Left forelimb (tissue), 1 donor: ENCODE data around the gene CACNA2D3.

Experiments
- DNase-seq: peaks from one replicate; pipeline ENCODE4 v3.0.0-alpha.2; 2018; ENCODE audit warnings: low spot score

CACNA2D3 gene

DNA sequence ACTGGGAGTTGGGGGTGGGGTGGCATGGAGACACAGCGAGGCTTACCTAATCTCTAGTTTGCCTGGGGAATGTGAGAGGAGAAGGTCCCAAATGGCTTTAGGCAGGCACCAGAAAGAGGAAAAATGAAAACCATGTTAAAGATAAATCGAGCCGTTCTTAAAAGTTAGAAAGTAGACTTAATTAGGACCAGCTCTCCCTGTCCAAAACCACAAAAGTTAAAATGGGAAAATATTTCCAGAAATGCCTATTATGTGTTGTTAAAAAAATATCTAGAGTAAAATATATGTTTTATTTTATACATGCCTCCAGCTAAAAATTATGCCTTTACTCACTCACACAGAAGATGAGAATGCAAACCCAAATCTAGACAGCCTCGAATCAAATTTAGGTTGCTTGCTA lies 755.4 kb downstream of the CACNA2D3 start:
- DNase-seq, result no peak

DNA sequence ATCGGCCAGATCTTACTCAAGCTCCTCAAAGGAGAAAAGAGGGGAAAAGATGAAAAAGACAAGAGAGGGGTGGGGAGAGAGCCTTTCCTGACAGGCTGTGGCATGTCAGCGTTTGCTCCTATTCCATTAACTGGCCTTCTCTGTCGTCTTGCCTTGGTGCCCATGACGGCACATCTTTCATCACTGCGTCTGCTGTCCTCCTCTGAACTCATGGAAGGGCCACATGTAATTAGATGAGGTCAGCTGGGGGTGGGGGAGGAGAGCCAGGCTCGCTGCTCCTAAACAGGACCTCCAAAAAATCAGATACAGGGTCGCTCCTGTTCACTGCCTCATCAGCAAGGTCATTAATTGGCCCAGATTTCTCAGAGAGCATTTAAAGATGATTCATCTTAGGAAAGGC lies 755.8 kb downstream of the CACNA2D3 start:
- peak; percentile 55 for DNase-seq

DNA sequence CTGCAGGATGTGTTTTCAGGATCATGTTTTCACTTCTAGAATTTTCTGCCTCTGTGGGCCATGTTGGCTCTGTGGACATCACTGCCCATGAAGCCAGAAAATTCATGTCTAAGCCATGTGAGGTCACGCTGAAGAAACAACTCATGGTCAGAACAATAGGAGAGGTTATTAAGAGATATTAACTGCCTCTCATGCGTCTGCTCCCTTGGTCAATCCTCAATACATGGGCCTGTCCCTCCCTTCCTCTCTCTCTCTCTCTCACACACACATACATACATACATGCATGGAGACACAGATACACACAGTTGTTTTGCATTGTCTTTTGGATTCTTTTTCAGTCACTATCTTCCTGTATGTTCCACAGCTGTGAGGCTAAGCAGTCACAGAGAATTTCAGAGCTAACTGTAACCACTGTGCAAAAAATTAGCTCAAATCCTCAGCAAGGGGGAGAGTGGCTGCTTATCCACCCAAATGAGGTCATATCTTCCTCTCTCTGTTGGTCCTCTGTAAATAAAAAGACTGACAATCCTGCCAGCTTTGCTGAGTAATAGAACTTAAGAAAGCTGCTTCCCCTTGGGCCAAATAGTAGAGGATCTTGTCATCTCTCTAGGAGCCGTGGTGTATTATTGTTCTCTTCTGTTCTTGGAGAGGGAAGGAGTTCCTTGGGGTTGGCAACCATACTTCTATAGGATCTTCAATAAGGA lies 759.9 kb downstream of the CACNA2D3 start:
- DNase-seq, result no peak

DNA sequence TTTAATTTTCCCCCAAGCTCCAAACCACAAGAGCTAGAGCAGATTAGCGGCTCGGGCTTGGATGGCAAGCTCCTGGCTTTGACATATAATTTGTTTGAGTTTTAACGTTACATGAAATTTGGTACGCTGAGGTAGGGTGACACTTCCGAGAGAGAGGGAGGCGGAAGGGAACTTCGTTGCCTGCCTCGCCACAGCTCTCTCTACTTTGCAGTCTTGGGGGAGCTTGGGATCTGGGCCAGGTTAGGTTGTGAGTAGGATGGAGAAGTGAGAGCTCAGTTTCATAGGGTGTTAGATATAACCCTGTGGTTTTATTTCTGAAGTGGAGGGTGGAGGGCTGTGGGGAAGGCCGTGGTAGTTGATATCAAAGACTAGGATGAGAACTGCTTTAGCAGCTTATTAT lies 765.8 kb downstream of the CACNA2D3 start:
- no peak for DNase-seq

DNA sequence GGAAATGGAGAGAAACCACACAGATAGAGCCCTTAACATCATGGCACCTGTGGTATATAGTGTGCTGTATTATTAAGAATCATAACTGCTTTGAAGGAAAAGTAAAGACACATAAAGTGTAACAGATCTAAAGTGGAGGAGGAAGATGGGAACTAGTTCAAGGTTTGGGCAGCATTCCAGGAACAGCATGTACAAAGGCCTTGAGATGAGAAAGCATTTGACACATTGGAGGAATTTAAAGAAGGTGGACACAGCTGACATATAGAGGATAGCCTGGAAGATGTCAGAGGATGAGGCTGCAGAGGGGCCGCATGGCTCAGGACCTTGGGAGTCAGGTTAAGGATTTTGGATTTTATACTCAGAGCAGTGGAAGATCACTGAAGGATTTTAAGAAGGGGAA lies 766.5 kb downstream of the CACNA2D3 start:
- no peak for DNase-seq

DNA sequence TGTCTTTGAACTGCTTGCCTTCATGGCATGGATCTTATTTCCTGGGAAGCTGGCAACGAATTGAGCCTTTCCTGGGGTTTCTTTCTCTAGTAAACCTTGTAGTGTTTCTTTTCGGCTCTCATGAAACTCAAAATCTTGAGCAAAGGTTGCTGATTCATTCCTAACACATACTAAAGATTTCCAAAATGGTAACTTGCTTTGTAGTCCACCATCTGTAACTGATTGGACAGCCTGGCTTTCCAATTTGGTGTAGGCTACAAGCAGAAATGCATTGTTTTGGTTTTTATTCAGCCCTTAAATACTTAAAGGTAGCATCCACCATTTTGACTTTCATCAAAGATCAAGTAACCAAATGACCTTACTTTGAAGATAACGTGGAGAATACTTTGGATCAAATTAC lies 767.4 kb downstream of the CACNA2D3 start:
- no peak for DNase-seq

DNA sequence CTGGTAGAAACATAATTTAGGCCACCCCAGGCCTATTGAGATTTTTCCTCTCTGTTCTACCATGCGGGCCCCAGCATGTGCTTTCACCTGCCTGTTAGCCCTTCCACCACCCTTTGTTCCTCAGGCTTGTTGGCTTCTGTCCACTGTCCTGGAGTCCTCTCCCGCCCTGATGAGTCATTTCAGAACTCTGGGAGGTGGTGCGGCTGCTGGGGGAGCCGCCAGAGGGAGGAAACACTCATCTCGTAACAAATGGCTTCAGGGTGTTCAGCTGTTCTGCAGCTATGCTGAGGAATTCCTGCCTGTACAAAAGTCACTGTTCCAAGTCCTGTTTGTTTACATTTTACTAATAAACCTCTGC lies 769.2 kb downstream of the CACNA2D3 start:
- peak; percentile 80 for DNase-seq

DNA sequence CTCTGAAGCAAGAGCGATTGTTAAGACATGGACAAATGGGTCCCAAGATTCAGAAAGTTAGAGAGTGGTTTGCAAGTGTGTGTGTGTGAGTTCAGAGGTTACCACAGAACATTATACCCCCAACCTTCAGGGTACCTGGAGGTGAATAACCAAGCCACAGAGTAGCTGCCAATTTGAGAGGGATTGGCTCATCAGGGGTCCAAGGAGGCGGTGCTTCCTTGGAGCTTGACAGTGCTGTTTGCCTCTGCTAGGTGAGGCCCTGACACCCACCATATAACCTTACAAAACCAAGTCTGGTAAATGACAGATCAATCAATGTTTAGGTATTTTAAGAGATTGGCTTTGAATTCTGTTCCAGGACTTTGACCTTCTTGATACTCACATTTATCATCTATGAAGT lies 769.8 kb downstream of the CACNA2D3 start:
- no peak for DNase-seq

DNA sequence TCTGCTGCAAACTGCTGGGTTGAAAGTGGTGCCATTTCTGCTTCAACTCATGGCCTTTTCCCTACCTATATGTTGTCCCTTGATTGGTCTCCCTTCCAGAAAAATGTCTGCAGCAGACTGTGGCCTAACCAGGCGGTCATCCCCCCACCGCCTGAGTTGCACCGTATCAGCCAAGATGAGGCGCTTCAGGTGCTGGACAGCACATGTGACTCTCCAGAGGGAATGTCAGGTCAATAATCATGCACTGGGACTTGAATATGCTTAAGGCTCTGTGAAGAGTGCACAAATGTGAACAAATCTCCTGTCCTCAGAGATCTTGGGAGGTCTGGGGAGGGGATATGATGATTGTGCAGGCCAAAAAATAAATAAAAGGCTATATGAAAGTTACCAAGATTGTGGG lies 773.3 kb downstream of the CACNA2D3 start:
- no peak for DNase-seq

DNA sequence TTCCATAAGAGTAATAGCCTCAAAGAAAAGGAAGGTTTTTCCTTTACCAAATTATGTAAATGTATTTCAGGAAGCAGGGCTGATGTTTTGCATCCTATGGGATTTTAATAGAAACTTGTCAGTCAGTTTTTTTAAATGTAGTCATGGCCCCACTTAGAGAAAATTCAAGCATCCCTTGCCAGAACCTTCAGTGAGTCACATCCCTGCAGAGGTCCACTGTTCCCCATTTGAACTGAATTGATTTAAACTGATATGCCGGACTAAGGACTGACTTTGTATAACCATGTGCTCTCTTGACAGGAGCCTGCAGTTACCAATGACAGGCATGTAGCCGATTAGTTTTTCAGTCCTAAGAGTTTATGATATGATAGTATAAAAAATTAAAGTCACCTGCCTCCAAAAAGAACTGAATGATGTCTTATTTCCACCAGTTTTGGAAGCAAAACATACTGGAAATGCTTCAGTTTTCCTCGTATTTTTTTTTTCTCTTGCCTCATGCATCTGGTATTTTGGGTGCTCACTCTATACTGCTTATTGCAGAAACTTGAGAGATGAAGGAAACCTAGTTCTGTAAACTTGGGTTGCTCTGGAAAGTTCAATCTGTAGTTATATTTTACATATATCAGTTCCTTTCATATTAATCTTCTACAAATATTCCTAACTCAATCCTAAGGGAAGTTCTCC lies 774.8 kb downstream of the CACNA2D3 start:
- DNase-seq, result no peak

DNA sequence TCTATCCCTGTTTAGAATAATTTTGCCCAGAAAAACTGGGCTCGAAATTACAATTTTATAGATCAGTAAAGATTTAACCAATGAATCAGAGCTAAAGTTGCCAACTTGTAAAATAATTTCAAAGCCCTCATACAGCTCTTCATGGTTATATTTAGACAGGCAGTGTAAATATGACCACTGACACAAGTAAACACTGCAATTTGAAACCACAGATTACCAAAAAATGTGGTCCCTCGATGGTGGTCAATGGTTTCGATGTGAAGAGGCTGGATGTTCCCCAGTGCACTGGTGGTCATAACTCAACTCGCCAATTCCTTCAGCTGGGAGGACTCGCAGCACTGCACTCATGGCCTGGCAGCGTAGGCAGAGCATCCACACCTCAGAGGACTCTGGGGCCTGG lies 776.9 kb downstream of the CACNA2D3 start:
- DNase-seq, result no peak

DNA sequence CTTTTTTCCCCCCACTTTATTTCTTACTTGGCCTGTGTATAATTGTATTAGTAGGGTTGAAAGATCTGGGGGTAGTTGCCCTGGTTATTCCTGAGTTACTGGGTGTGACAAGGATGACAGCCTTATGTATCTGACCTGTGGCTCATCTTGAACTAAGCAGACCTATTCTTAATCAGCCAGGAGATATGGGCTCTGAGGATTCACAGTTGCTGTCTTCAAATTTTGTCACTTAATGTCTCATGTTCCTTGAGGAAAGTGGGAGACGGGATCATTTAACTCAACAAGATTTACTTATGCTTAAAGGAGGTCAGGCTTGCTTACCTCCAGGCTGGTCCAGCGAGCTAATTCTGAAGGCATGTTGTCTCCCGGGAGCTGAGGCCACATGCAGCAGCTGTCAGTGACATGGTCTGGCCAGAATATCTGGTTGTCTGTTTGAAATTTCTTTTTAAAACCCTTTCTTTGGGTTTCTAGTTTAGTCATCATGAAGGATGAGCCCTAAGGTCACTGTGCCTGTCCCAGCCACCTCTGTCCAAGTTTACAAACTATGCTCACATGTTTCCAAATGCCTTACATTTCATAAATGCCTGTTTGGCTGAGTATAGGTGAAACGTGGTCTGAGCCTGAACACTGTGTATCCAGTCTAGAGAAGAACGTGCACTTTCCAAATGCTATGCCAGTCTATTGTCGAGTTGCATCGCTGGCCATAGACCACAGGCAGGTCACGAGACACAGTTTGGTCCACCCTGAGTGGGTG lies 778.7 kb downstream of the CACNA2D3 start:
- no peak for DNase-seq

DNA sequence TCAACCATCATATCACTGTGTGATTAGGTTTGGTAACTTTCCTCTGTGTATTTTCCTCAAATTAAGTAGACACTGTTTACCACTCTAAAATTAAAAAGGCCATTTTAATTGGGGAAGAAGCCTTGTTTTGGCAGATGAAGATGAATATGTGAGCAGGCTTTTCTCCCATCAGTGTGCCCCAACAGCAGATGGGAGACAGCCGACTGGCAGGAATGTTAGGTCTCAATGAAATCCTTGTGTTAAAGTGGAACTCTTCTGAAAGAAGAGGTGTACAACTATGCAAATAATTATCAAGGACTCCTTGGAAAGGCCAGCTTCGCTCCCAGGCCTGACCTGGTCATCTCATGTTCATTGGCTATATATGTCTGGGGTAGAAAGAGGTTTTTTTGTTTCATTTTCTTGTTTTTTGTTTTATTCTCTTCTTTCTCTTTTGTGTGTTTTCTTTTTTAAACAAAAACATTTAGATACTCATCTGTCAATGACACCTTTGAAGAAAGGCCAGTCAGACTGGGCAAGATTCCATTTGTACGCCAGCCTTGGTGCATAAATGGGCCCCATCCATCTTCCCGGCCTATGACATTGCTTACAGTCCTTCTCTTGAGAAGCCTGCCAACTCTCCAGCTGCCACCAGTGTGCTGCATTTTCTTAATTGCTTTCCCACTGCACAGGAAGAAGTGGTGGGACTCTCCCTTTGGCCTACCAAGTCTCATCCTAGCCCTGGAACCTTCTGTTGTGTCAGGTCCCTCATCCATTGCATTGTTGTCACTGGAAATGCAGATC lies 779.7 kb downstream of the CACNA2D3 start:
- DNase-seq, result no peak

DNA sequence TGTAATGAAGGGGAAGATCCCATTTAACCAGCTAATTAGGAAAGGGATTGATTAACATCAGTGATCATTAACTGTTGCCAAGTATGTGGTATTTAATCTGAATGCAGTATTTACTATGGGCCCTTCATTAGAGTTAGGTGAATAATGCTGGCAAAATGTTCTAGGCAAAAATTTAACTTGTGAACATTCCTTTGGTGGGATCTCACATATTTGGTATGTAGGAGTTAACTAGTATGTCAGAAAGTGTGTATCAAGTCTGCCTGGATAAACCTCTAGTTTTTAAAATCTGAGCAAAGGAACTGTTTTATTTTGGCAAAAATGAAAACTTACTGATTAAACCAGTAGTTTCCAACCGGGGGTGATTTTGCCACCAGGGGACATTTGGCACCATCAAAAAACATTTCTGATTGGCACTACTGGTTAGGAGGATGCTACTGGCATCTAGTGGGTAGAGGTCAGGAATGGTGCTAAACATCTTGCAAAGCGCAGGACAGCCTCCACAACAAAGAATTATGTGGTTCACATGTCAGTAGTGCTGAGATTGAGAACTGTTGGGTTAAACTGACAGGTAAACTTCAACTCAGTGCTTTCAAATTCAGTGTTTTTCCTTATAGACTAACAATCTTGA lies 783.0 kb downstream of the CACNA2D3 start:
- DNase-seq, result no peak

DNA sequence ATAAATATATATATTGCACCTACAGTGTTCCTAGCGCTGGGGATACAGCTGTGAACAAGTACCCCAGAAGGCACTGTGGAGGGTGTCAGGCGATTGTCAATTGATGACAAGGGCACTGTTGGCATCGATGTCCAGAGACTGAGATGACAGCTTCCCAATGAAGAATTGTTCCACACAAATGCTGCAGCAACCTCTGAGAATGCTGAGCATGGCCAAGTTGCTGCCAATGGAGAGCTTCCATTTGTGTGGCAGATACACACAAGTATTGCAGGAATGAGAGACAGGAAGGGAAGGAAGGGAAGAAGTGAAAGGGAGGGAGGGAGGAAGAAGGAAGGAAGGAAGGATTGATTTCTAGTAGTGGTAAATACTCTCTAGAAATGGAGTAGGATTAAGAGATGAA lies 783.6 kb downstream of the CACNA2D3 start:
- no peak for DNase-seq

DNA sequence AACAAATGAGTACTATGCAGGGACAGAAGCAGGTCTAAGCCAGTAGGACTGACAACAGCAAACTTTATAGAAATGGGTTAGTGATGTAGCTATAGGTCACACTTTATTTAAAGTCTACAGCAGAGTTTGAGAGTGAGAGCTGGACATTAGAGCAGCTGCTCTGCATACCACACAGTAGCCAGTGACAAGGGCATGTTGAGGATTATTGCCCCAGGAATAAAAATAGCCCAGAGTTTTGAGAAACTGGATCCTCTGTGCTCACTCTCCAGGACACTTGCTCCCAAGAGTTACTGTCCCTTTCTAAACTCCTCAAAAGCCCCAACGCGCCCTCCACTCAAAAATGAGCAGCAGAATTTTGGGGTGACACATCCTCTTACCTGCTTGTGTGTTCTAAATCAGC lies 784.4 kb downstream of the CACNA2D3 start:
- no peak for DNase-seq

DNA sequence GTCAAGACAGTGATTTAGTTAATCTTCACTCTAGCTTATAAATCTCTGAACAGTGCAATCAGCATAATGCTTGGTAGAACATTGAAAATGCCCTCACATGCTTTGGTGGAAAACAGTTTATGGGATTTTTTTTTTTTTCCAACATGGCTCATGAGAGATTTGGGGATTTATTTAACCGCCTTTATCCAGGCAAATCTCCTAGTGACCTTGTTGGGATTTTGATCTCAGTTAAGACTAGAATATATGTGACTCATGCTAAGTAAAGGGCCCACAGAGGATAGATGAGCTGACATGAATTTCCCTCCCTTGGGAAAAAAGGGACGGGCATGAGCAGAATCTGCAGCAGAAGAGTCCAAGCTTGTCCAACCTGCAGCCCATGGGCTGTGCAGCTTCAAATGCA lies 786.8 kb downstream of the CACNA2D3 start:
- no peak for DNase-seq

DNA sequence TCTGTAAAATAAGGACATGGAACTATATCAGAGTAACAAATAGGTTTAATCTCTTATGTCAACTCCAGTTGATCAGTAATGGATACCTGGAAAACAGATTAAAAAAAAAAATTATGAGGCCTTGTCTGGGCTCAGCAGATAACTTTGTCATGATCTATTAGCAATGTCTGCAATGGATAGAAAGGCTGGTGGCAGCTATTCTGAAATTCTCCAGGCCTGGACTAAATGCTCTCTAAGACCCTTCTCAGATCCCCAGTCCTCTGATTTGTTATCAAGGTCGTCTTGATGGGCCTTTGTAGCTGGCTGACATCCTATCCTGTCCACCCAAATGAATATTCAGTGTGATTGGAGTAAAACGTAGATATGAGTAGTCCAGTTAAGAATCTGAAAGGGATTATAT lies 791.8 kb downstream of the CACNA2D3 start:
- no peak for DNase-seq

DNA sequence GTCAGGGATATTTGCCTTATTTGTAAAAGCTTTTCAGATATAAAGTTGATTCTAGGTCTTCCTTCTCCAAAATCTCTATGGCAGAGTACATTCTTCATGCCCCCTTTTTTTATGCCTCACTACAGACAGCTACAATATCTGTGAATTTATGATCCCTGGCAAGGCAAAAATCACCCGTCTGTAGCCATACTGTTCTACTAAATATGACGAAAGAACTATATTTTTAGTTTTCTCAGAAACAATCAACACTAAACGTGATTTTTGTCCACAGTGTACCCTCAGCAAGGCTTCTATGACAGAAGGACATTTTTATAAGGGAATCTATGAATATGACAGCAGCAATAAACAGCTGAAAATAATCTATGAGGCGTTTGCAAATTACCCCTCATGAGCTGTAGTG lies 792.8 kb downstream of the CACNA2D3 start:
- DNase-seq, result no peak

DNA sequence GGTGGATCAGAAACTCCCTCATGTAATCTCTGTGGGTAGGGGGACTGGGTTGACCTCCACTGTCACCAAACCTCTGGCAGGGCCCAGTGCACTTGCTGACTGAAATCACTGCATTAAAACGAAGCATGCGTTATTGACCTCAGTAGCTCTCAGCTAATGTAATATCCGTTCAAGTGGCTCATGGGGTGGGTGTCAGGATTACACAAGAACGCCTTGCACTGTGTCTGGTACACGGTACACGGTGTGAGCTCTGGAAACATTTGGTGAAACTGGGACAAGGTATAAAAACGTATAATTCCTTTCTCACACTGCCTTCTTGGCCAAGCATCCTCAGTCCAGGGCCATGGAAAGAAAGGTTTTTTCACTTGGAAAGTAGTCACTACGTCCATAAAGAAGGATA lies 793.6 kb downstream of the CACNA2D3 start:
- DNase-seq, result no peak

DNA sequence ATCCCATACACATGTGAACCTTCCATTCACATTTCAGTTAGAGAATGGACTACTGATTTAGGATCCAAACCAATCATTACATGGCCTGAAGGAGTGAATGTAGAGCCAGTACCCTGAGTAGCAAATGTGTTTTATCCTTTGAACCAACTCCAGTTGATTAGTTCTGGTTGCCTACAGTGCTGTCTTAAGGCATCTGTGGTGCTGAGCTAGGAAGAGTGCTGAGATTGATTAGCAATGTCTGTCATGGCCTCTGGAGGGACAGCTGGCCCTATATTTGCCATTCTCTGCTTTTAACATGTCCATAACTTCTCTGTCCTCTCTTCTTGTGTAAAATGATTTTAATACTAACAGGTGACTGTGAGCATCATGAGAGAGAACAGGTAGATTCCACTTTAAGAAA lies 794.4 kb downstream of the CACNA2D3 start:
- DNase-seq, result no peak

DNA sequence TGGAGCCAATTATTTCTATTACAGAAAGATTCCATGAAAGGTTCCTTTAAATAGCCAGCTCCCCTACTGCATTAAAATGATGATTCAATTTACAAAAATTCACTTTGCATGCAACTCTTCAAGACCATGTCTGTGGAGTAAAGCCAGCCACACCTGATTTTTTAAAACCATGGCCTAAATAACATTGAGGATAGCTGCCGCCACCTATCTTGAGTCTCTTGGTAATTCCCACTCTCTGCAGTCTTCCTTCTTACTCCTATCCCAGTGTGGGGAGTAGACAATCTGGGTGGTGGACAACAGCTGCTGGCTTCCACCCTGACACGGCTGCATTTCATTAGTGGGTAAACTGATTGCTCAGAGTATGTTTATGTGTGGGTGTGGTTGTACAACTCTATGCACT lies 794.8 kb downstream of the CACNA2D3 start:
- no peak for DNase-seq
